Small intestine (tissue), 16 donors: ENCODE measurements around the gene RASGRP3. TPM values are rescaled to one million over a fixed set of nuclear protein-coding genes. Genes with fewer than 3 reads are reported as not detected.

Experiments
- DNase-seq, 2 donors: peaks; one replicate each; pipeline versions ENCODE4 v3.0.0 to v3.0.0-alpha.2; 2013
- FAIRE-seq: peaks from 2 replicates; lab custom pipeline; 2012; peaks lifted over from hg19 to GRCh38; lab: Jason Lieb, UNC
- H3K27ac ChIP-seq, 3 donors: one replicate each; pipeline ENCODE4 v1.5.1; 2013; ENCODE audit warnings: low read length in 2 of 3, mild to moderate bottlenecking in 2 of 3, control low read depth in 1 of 3, inconsistent platforms in 1 of 3, low read depth in 1 of 3, moderate library complexity in 1 of 3
- H3K27me3 ChIP-seq, 3 donors: one replicate each; pipeline ENCODE4 v1.6.1; 2013; ENCODE audit warnings: low read length in 3 of 3, inconsistent platforms in 1 of 3; ENCODE audit not compliant: control insufficient read depth in 3 of 3, insufficient read depth in 3 of 3
- H3K36me3 ChIP-seq, 3 donors: one replicate each; pipeline ENCODE4 v1.6.1; 2013; ENCODE audit warnings: low read length in 3 of 3, inconsistent platforms in 1 of 3, low read depth in 1 of 3, mild to moderate bottlenecking in 1 of 3, moderate library complexity in 1 of 3; ENCODE audit not compliant: control insufficient read depth in 3 of 3, insufficient read depth in 2 of 3
- H3K4me1 ChIP-seq, 3 donors: one replicate each; pipeline ENCODE4 v1.6.1; 2013; ENCODE audit warnings: low read length in 2 of 3, inconsistent platforms in 1 of 3, low read depth in 1 of 3, mild to moderate bottlenecking in 1 of 3, moderate library complexity in 1 of 3; ENCODE audit not compliant: control insufficient read depth in 3 of 3, insufficient read depth in 2 of 3
- H3K4me3 ChIP-seq, 3 donors: one replicate each; pipeline ENCODE4 v1.5.1; 2013; ENCODE audit warnings: low read length in 3 of 3, control low read depth in 1 of 3, inconsistent platforms in 1 of 3, low read depth in 1 of 3, mild to moderate bottlenecking in 1 of 3, moderate library complexity in 1 of 3
- H3K9me3 ChIP-seq, 2 donors: one replicate each; pipeline ENCODE4 v1.6.1; 2013; ENCODE audit warnings: low read depth in 1 of 2, low read length in 1 of 2; ENCODE audit not compliant: control insufficient read depth in 2 of 2, insufficient read depth in 1 of 2
- WGBS, 3 donors: extraction: QIAGEN DNeasy Blood & Tissue Kit; methylation state at CpG; one replicate each; pipeline ENCODE4 v1.1.7; 2013; 5-methylcytosine and 5-hydroxymethylcytosine counted together
- long read RNA-seq, 10 donors: transcript quantifications; one replicate each; lab custom pipeline, GENCODE V29; 2026
- polyA plus RNA-seq, 4 donors: library from polyadenylated mRNA; stranded (reverse) in 3 of 4; unstranded in 1 of 4; fragments of 200-250 nt in 3 of 4; fragments of 120-200 nt in 1 of 4; gene quantifications; one replicate each; pipeline versions ENCODE4 v1.2.1 to v1.2.3, GENCODE V29; 2013
- donor health status: healthy with polysubstance abuse.
- donor health status: control.
- donor health status: control.
- donor health status: Bipolar disorder and iron deficiency.
- donor health status: healthy.

The RASGRP3 gene, protein sequence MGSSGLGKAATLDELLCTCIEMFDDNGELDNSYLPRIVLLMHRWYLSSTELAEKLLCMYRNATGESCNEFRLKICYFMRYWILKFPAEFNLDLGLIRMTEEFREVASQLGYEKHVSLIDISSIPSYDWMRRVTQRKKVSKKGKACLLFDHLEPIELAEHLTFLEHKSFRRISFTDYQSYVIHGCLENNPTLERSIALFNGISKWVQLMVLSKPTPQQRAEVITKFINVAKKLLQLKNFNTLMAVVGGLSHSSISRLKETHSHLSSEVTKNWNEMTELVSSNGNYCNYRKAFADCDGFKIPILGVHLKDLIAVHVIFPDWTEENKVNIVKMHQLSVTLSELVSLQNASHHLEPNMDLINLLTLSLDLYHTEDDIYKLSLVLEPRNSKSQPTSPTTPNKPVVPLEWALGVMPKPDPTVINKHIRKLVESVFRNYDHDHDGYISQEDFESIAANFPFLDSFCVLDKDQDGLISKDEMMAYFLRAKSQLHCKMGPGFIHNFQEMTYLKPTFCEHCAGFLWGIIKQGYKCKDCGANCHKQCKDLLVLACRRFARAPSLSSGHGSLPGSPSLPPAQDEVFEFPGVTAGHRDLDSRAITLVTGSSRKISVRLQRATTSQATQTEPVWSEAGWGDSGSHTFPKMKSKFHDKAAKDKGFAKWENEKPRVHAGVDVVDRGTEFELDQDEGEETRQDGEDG
- 1 to 10 TPM; 1.6 to 7.9 (median 3.9) TPM for polyA plus RNA-seq
- long read RNA-seq, donor 1 = 0 reads
- long read RNA-seq, donor 2 = 0 reads
- long read RNA-seq, donor 3, partial matches to known transcripts = 0 of 2 reads
- long read RNA-seq, donor 3, other reads (novel, unspliced or antisense) = 0 of 2 reads
- long read RNA-seq, donor 4 = 0 reads
- long read RNA-seq, donor 5 = 0 reads
- long read RNA-seq, donor 6 = 0 reads
- long read RNA-seq, donor 7 = 0 reads
- long read RNA-seq, donor 8 = 0 reads
- long read RNA-seq, donor 9 = 0 reads
- long read RNA-seq, donor 10 = 0 reads

- Histone ChIP-seq H3K27me3 (peaks cover 0 to 8% (median 0%) of the 10 kb centered on the region in 3 donors), H3K4me3 (peak within 1 kb of the TSS; percentile 24 to 59 (median 58)), H3K27ac (peak within 1 kb of the TSS; percentile 54 to 93 (median 89)), H3K4me1 (peaks cover 1 to 6% (median 2%) of the 10 kb centered on the region in 3 donors), H3K9me3 (no peaks in the 10 kb centered on the region), H3K36me3 (no peaks in the 10 kb centered on the region)
- FAIRE-seq (no peak), DNase-seq (peak; percentile 78 to 79)
- WGBS, 3 donors = 0 to 1% (median 0%) methylated on average over 18 of the region's 18 CpGs
Measured at GRCh38 chr2:33476131-33476792, at the start of gene RASGRP3. Gene RASGRP3 (plus strand): TSS chr2:33476649. CDS start chr2:33515137, 38,488 bp downstream.

- H3K4me3 ChIP-seq = no peak overlapping the region
- peak; percentile 6 to 17 for DNase-seq
- no peaks in the 10 kb centered on the region for H3K9me3 ChIP-seq
- H3K4me1 ChIP-seq = no peaks in the 10 kb centered on the region
- 50 to 75% (median 60%) methylated on average over 3 of the region's 3 CpGs for WGBS, 3 donors
- H3K27me3 ChIP-seq = no peaks in the 10 kb centered on the region
- H3K27ac ChIP-seq = no peak overlapping the region
- no peak for FAIRE-seq
- no peaks in the 10 kb centered on the region for H3K36me3 ChIP-seq
Measured at GRCh38 chr2:33426666-33427231, 49.7 kb upstream of the RASGRP3 start.

DNA sequence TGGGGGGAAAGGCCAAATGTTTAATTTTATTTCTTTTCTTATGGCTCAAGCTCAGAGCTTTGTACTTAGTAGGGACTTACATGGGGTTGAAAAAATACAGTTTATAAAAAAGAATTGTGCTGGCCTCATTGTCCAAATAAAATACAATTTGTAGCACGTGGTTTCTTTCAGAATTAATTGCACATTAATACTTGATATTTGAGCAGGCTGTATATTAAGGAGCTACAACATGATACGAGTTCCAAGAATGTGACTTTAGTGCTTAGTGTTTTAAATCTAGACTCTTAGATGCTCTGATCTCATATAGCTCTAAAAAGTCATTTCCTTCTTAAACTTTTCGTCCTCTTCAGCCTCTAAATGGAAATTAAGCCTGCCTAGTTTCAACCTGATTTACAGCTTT, 46.4 kb upstream of the RASGRP3 start:
- WGBS, 3 donors = 39 to 54% (median 52%) methylated on average over 3 of the region's 3 CpGs

GRCh38 chr2:33430856-33431255, 45.6 kb upstream of the RASGRP3 start:
- no peaks in the 10 kb centered on the region for H3K27me3 ChIP-seq
- H3K9me3 ChIP-seq = no peaks in the 10 kb centered on the region
- H3K27ac ChIP-seq = no peak overlapping the region
- H3K36me3 ChIP-seq = no peaks in the 10 kb centered on the region
- FAIRE-seq (no peak), DNase-seq (no peak)
- no peak overlapping the region for H3K4me3 ChIP-seq
- WGBS, 3 donors = 74 to 85% (median 83%) methylated on average over 1 of the region's 1 CpG
- H3K4me1 ChIP-seq = no peaks in the 10 kb centered on the region

More for the DNA sequence above, 46.4 kb upstream of the RASGRP3 start:
- no peak overlapping the region for H3K27ac ChIP-seq
- FAIRE-seq (no peak), DNase-seq (no peak)
- H3K36me3 ChIP-seq = no peaks in the 10 kb centered on the region
- H3K9me3 ChIP-seq = no peaks in the 10 kb centered on the region
- no peak overlapping the region for H3K4me3 ChIP-seq
- H3K4me1 ChIP-seq = no peaks in the 10 kb centered on the region
- no peaks in the 10 kb centered on the region for H3K27me3 ChIP-seq

DNA sequence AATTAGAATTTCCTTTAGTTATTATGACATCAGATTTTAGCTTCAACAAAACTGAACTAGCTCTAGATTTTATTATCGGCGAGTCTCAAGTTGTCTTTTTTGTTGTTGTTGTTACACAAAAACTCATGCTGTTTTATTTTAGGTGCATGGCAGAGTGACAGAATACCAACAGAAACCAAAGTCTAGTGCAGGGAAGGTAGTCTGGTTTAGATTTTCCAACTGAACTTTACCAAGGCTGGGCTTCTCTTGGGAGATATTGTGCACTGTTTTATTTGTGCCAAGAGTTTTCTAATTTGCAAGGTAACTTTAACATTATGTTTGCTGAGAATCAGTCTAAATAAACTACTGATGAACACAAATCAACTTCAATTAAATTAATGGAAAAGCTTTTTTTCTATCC, 43.6 kb upstream of the RASGRP3 start:
- Histone ChIP-seq H3K4me1 (no peaks in the 10 kb centered on the region), H3K27ac (no peak overlapping the region), H3K36me3 (no peaks in the 10 kb centered on the region), H3K9me3 (no peaks in the 10 kb centered on the region), H3K4me3 (no peak overlapping the region), H3K27me3 (no peaks in the 10 kb centered on the region)
- FAIRE-seq (no peak), DNase-seq (no peak)
- WGBS, 3 donors = 84 to 87% (median 85%) methylated on average over 2 of the region's 2 CpGs

DNA sequence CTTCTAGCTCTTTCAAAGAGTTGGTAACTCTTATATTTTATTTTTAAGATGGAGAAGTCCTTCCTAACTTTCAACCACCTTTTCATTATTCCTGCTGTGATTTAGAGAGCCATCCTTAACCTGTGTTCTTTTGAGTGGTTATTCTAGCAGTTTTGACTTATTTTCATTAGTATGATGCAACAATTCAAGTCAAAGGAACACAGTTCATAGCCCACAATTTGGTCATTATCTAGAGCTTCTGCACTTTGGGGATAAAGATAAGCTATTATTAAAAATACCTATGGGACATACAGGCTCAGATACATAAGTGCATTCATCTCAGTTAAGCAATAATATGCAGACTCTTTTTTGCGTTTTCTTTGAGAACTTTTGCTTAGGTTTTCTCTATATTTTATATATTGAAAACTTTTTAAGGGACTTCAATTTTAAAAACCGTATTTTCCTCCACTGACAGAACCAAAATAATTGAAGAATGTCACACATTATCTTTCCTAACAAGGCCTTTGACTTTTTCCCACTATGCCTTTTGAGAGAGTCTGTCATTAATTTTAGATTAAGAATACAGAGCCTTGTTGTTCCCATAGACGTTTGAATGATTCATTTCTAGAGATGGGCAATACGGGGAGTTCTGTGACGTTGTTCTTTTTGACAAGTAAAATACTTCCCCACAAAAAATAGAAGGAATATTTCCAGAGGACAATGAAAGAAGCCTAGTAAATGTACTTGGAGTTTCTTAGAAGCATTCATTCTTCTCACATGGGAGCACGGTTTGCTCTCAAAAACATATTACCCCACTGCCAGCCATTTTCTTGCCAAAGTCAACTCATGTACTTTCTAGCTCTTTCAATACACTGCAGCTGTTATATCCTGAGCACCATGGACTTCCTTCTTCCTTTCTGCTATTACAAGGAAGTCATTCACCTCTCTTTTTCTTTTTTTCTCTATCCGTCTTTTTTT, 42.9 kb upstream of the RASGRP3 start:
- DNase-seq (no peak), FAIRE-seq (no peak)
- no peaks in the 10 kb centered on the region for H3K9me3 ChIP-seq

DNA sequence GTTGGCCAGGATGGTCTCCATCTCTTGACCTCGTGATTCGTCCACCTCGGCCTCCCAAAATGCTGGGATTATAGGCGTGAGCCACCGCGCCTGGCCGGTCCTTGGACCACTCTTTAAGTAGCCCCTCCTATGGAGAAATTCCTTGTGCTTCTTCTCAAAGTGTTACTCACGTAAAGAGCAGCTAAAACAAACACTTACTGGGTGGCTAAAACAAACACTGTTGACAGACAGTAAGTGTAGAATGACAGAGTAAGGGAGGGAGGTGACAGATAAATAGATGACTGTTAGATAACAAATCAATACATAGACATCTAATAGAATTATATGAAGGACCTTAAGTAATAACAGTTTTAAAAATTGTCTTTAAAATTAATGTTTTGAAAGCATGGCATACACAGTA, 40.9 kb upstream of the RASGRP3 start:
- Histone ChIP-seq H3K27ac (no peak overlapping the region), H3K4me1 (no peaks in the 10 kb centered on the region), H3K4me3 (no peak overlapping the region), H3K27me3 (no peaks in the 10 kb centered on the region), H3K9me3 (no peaks in the 10 kb centered on the region), H3K36me3 (no peaks in the 10 kb centered on the region)
- FAIRE-seq (no peak), DNase-seq (no peak)
- WGBS, 3 donors = 67 to 71% (median 68%) methylated on average over 8 of the region's 8 CpGs

More for the DNA sequence above, 42.9 kb upstream of the RASGRP3 start:
- Histone ChIP-seq H3K27me3 (no peaks in the 10 kb centered on the region), H3K36me3 (no peaks in the 10 kb centered on the region), H3K4me1 (no peaks in the 10 kb centered on the region), H3K27ac (no peak overlapping the region), H3K4me3 (no peak overlapping the region)
- 75 to 84% (median 84%) methylated on average over 7 of the region's 7 CpGs for WGBS, 3 donors
